Measurements from ENCODE around the gene NEMF. TPM values are rescaled to one million over a fixed set of nuclear protein-coding genes. Genes with fewer than 3 reads are reported as not detected.

NEMF gene
- total RNA-seq, 1 donor from 2014 or later, result 61.5 TPM

DNA sequence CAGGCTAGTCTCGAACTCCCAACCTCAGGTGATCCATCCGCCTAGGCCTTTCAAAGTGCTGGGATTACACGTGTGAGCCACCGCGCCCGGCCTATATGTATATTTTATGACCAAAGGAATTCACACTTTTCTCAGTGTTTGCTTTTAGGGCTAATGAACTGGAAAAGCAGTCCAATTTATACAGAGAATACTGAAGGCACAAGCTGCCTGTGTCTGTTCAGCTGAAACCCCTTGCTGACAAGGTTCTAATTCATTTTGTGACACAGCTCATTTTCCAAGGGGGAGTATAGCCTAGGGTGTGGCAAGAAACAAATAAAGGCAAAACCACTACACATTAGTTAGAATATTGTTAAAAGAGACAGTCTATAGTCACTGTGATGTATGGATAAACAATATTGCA lies 18.3 kb upstream of the NEMF start:
- DNase-seq (ENCODE audit: low read depth), result no peak
- H3K27me3 ChIP-seq (ENCODE audit: insufficient read depth, low read length), result no peaks in the 10 kb centered on the region
- no peaks in the 10 kb centered on the region for H3K27me3 Mint-ChIP-seq (ENCODE audit: low read depth, unreplicated experiment)
- TF ChIP-seq EZH2 (IDR thresholded peaks at IDR 0.05; ENCODE audit: insufficient read depth, low read length), result no peak
- TF ChIP-seq, protein P1, sequence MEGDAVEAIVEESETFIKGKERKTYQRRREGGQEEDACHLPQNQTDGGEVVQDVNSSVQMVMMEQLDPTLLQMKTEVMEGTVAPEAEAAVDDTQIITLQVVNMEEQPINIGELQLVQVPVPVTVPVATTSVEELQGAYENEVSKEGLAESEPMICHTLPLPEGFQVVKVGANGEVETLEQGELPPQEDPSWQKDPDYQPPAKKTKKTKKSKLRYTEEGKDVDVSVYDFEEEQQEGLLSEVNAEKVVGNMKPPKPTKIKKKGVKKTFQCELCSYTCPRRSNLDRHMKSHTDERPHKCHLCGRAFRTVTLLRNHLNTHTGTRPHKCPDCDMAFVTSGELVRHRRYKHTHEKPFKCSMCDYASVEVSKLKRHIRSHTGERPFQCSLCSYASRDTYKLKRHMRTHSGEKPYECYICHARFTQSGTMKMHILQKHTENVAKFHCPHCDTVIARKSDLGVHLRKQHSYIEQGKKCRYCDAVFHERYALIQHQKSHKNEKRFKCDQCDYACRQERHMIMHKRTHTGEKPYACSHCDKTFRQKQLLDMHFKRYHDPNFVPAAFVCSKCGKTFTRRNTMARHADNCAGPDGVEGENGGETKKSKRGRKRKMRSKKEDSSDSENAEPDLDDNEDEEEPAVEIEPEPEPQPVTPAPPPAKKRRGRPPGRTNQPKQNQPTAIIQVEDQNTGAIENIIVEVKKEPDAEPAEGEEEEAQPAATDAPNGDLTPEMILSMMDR (IDR thresholded peaks at IDR 0.05; ENCODE audit: insufficient read depth, low read depth, low read length), result no peak
- H3K4me1 ChIP-seq (ENCODE audit: insufficient read depth, low read length), result peaks cover 9% of the 10 kb centered on the region
- no peaks in the 10 kb centered on the region for H3K9me3 Mint-ChIP-seq (ENCODE audit: unreplicated experiment)
- no peaks in the 10 kb centered on the region for H3K36me3 ChIP-seq (ENCODE audit: insufficient read depth, low read length)
- H3K9ac ChIP-seq (ENCODE audit: low read length), result no peak overlapping the region
- H3K4me3 Mint-ChIP-seq (ENCODE audit: unreplicated experiment), result no peak overlapping the region
- FAIRE-seq, result no peak
- no peak overlapping the region for H3K4me2 ChIP-seq (ENCODE audit: low read length)
- no peaks in the 10 kb centered on the region for H3K36me3 Mint-ChIP-seq (ENCODE audit: low read depth, unreplicated experiment)
- H3K79me2 ChIP-seq (ENCODE audit: insufficient read depth, low read length), result no peaks in the 10 kb centered on the region
- H2AFZ ChIP-seq (ENCODE audit: low read depth, low read length), result no peak overlapping the region
- H3K4me3 ChIP-seq (ENCODE audit: insufficient read depth, low read depth, low read length), result no peak overlapping the region
- H4K20me1 ChIP-seq (ENCODE audit: insufficient read depth, low read length), result no peaks in the 10 kb centered on the region
- H3K4me1 Mint-ChIP-seq (ENCODE audit: low read depth, unreplicated experiment), result peaks cover 3% of the 10 kb centered on the region
- no peak overlapping the region for H3K27ac Mint-ChIP-seq (ENCODE audit: unreplicated experiment)
- H3K27ac ChIP-seq (ENCODE audit: low read depth, low read length), result no peak overlapping the region
- no peaks in the 10 kb centered on the region for H3K9me3 ChIP-seq (ENCODE audit: insufficient read depth, low read depth, low read length)

DNA sequence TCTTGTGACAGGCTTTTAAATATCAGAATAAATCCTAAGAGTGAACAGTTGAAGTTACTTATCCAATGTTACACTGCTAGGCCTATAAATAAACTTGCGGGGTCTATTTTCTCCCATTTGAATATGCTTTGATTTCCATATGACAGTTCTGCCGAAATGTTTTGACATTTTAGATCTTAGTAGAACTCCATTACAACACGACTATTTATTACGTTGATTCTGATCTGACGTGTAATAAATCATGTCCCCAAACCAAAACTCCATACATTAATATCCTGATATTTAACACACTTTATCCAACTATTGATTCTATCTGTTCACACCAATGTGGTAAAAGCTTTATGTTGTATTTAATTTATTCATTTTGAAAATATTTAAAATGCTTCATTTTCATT lies 16.1 kb upstream of the NEMF start:
- Mint-ChIP-seq H3K4me1 (ENCODE audit: low read depth, unreplicated experiment) (peaks cover 3% of the 10 kb centered on the region), H3K36me3 (ENCODE audit: low read depth, unreplicated experiment) (no peaks in the 10 kb centered on the region), H3K4me3 (ENCODE audit: unreplicated experiment) (peak overlapping the region; percentile 88), H3K27ac (ENCODE audit: unreplicated experiment) (no peak overlapping the region), H3K9me3 (ENCODE audit: unreplicated experiment) (no peaks in the 10 kb centered on the region), H3K27me3 (ENCODE audit: low read depth, unreplicated experiment) (no peaks in the 10 kb centered on the region)
- Histone ChIP-seq H3K9me3 (ENCODE audit: insufficient read depth, low read depth, low read length) (no peaks in the 10 kb centered on the region), H3K27ac (ENCODE audit: low read depth, low read length) (peak overlapping the region; percentile 39), H3K27me3 (ENCODE audit: insufficient read depth, low read length) (no peaks in the 10 kb centered on the region), H4K20me1 (ENCODE audit: insufficient read depth, low read length) (no peaks in the 10 kb centered on the region), H3K4me1 (ENCODE audit: insufficient read depth, low read length) (peaks cover 12% of the 10 kb centered on the region), H2AFZ (ENCODE audit: low read depth, low read length) (peak overlapping the region; percentile 64), H3K4me3 (ENCODE audit: insufficient read depth, low read depth, low read length) (peak overlapping the region; percentile 56), H3K79me2 (ENCODE audit: insufficient read depth, low read length) (no peaks in the 10 kb centered on the region), H3K36me3 (ENCODE audit: insufficient read depth, low read length) (no peaks in the 10 kb centered on the region), H3K4me2 (ENCODE audit: low read length) (peak overlapping the region; percentile 84), H3K9ac (ENCODE audit: low read length) (peak overlapping the region; percentile 68)
- FAIRE-seq (no peak), DNase-seq (ENCODE audit: low read depth) (no peak)
- TF ChIP-seq, protein P1 (IDR thresholded peaks at IDR 0.05; ENCODE audit: insufficient read depth, low read depth, low read length), result no peak
- no peak for TF ChIP-seq EZH2 (IDR thresholded peaks at IDR 0.05; ENCODE audit: insufficient read depth, low read length)

DNA sequence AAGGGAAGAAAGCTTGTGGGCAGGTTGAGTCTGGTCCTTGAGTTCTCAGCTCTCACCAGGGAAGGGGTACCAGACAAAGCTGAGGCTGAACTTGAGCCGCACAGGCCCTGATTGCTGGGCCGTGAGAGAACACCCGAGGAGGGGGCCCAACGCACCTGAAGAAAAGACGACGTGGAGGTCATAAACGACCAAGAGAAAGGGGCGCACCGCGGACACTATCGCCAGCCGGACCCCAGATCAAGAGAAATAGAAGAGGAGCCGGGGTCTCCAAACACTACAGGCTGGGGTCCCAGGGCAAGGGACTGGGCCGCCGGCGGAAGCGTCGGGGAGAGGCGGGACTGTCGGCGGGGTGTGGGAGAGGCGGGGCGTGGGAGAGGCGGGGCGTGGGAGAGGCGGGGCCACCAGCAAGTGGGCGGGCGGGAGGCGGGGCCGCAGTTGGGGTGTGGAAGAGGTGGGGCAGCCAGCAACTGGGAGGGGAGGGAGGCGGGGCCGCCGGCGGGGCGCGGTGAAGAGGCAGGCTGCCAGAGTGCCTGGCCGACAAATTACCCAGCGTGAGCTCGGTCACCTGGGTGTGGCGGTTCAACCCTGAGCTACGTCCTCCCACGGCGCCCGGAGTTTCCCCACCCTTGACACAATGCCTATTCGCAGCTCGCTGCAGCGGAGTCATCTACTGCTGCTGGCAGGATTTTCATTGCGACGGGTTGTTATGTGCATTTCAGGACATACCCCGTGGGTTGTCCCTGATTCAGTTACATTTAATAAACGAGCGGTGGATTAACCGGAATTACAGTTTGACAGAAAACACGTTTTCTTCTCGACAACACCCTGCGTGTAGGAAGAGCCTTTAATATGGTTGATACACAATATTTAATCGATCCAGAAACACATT lies 15.5 kb upstream of the NEMF start:
- peak overlapping the region; percentile 83 for H3K9ac ChIP-seq (ENCODE audit: low read length)
- H3K4me3 Mint-ChIP-seq (ENCODE audit: unreplicated experiment), result peak overlapping the region; percentile 88
- H3K9me3 Mint-ChIP-seq (ENCODE audit: unreplicated experiment), result no peaks in the 10 kb centered on the region
- FAIRE-seq (no peak), DNase-seq (ENCODE audit: low read depth) (peak; percentile 88)
- H3K4me1 Mint-ChIP-seq (ENCODE audit: low read depth, unreplicated experiment), result peaks cover 3% of the 10 kb centered on the region
- peak overlapping the region; percentile 76 for H3K27ac ChIP-seq (ENCODE audit: low read depth, low read length)
- H3K4me3 ChIP-seq (ENCODE audit: insufficient read depth, low read depth, low read length), result peak overlapping the region; percentile 66
- H3K9me3 ChIP-seq (ENCODE audit: insufficient read depth, low read depth, low read length), result no peaks in the 10 kb centered on the region
- H3K36me3 Mint-ChIP-seq (ENCODE audit: low read depth, unreplicated experiment), result no peaks in the 10 kb centered on the region
- TF ChIP-seq, protein P1 (IDR thresholded peaks at IDR 0.05; ENCODE audit: insufficient read depth, low read depth, low read length), result no peak
- TF ChIP-seq EZH2 (IDR thresholded peaks at IDR 0.05; ENCODE audit: insufficient read depth, low read length), result no peak
- H3K27me3 Mint-ChIP-seq (ENCODE audit: low read depth, unreplicated experiment), result no peaks in the 10 kb centered on the region
- H3K79me2 ChIP-seq (ENCODE audit: insufficient read depth, low read length), result no peaks in the 10 kb centered on the region
- H3K4me2 ChIP-seq (ENCODE audit: low read length), result peak overlapping the region; percentile 92
- no peaks in the 10 kb centered on the region for H3K36me3 ChIP-seq (ENCODE audit: insufficient read depth, low read length)
- no peaks in the 10 kb centered on the region for H4K20me1 ChIP-seq (ENCODE audit: insufficient read depth, low read length)
- peak overlapping the region; percentile 91 for H2AFZ ChIP-seq (ENCODE audit: low read depth, low read length)
- H3K27me3 ChIP-seq (ENCODE audit: insufficient read depth, low read length), result no peaks in the 10 kb centered on the region
- H3K4me1 ChIP-seq (ENCODE audit: insufficient read depth, low read length), result peaks cover 14% of the 10 kb centered on the region
- peak overlapping the region; percentile 98 for H3K27ac Mint-ChIP-seq (ENCODE audit: unreplicated experiment)
